PFSK-1 (cell line): ENCODE results near the gene ZNF385D.

Experiments
- FOXP2 ChIP-seq: optimal IDR thresholded peaks from 2 replicates; pipeline ENCODE3; 2011; ENCODE audit warnings: borderline replicate concordance, control low read depth, inconsistent platforms; ENCODE audit not compliant: insufficient read depth; ENCODE audit errors: extremely low read length, extremely low read depth
- POLR2AphosphoS5 ChIP-seq: IDR thresholded peaks from 2 replicates; pipeline ENCODE4 v1.6.1; 2012; ENCODE audit warnings: low read depth, mild to moderate bottlenecking, control low read depth, low read length, moderate library complexity
- REST ChIP-seq, 2 experiments: IDR thresholded peaks; 2 replicates each; pipeline versions ENCODE4 v1.6.1 to v1.8.0; 2011 to 2012; ENCODE audit warnings: low read depth in 2 of 2, low read length in 2 of 2, control low read depth in 1 of 2, inconsistent platforms in 1 of 2, mild to moderate bottlenecking in 1 of 2, moderate library complexity in 1 of 2; ENCODE audit not compliant: insufficient read depth in 1 of 2
- SIN3A ChIP-seq: IDR thresholded peaks from 2 replicates; pipeline ENCODE4 v1.6.1; 2012; ENCODE audit warnings: mild to moderate bottlenecking, low read length, moderate library complexity, borderline replicate concordance; ENCODE audit not compliant: insufficient read depth
- TAF1 ChIP-seq: IDR thresholded peaks from 2 replicates; pipeline ENCODE4 v1.6.1; 2012; ENCODE audit warnings: low read length, control low read depth, borderline replicate concordance; ENCODE audit not compliant: insufficient read depth

Gene ZNF385D

GRCh38 chr3:21372316-21372715 lies 378.7 kb downstream of the ZNF385D start:
- TF ChIP-seq POLR2AphosphoS5, result no peak
- no peak for TF ChIP-seq REST (IDR thresholded peaks at IDR 0.05; ENCODE audit: insufficient read depth in 1 of 2, low read depth in 2 of 2, low read length in 2 of 2)
- TF ChIP-seq TAF1, result no peak
- TF ChIP-seq FOXP2, result no peak
- TF ChIP-seq SIN3A, result no peak
